HEK293 (cell line): ENCODE measurements around the gene RHEX.

Experiments
- EGR2 ChIP-seq: fragments of 450-650 bp; formaldehyde crosslinking; IDR thresholded peaks from 2 replicates; pipeline ENCODE4 v1.5.1; 2016; ENCODE audit warnings: low read depth, missing biosample characterization, missing genetic modification characterization
- IKZF3 ChIP-seq: fragments of 450-650 bp; IDR thresholded peaks from 2 replicates; pipeline ENCODE4 v1.5.0; 2018; ENCODE audit warnings: missing biosample characterization, mild to moderate bottlenecking, missing genetic modification characterization, moderate library complexity
- KLF1 ChIP-seq: fragments of 450-650 bp; formaldehyde crosslinking; IDR thresholded peaks from 2 replicates; pipeline ENCODE4 v1.5.1; 2016; ENCODE audit warnings: missing biosample characterization, missing genetic modification characterization
- KLF9 ChIP-seq: fragments of 450-650 bp; formaldehyde crosslinking; IDR thresholded peaks from 2 replicates; pipeline ENCODE4 v1.5.1; 2016; ENCODE audit warnings: missing biosample characterization, missing genetic modification characterization, low read depth
- MZF1 ChIP-seq: fragments of 450-650 bp; formaldehyde crosslinking; IDR thresholded peaks from 2 replicates; pipeline ENCODE4 v1.5.1; 2017; ENCODE audit warnings: missing biosample characterization, missing genetic modification characterization, borderline replicate concordance
- OSR2 ChIP-seq: fragments of 450-650 bp; formaldehyde crosslinking; IDR thresholded peaks from 2 replicates; pipeline ENCODE4 v1.5.1; 2016; ENCODE audit warnings: missing biosample characterization, missing genetic modification characterization
- PRDM1 ChIP-seq: fragments of 450-650 bp; formaldehyde crosslinking; IDR thresholded peaks from 2 replicates; pipeline ENCODE4; 2016; ENCODE audit warnings: missing biosample characterization, missing genetic modification characterization
- WT1 ChIP-seq: fragments of 450-650 bp; formaldehyde crosslinking; IDR thresholded peaks from 2 replicates; pipeline ENCODE4 v1.5.1; 2016; ENCODE audit warnings: missing biosample characterization, missing genetic modification characterization
- YY2 ChIP-seq: fragments of 450-650 bp; formaldehyde crosslinking; IDR thresholded peaks from 2 replicates; pipeline ENCODE4 v1.5.1; 2016; ENCODE audit warnings: missing biosample characterization, missing genetic modification characterization
- ZFHX2 ChIP-seq: fragments of 450-650 bp; formaldehyde crosslinking; conservative IDR thresholded peaks from 2 replicates; pipeline ENCODE4 v1.5.1; 2016; ENCODE audit warnings: missing biosample characterization, missing genetic modification characterization
- ZNF133 ChIP-seq: fragments of 450-650 bp; formaldehyde crosslinking; IDR thresholded peaks from 2 replicates; pipeline ENCODE4 v1.5.1; 2016; ENCODE audit warnings: missing biosample characterization, missing genetic modification characterization
- ZNF140 ChIP-seq: fragments of 450-650 bp; formaldehyde crosslinking; IDR thresholded peaks from 2 replicates; pipeline ENCODE4 v1.5.1; 2016; ENCODE audit warnings: missing biosample characterization, missing genetic modification characterization
- ZNF19 ChIP-seq: fragments of 450-650 bp; formaldehyde crosslinking; IDR thresholded peaks from 2 replicates; pipeline ENCODE4; 2016; ENCODE audit warnings: missing biosample characterization, missing genetic modification characterization, low read depth
- ZNF202 ChIP-seq: fragments of 450-650 bp; formaldehyde crosslinking; IDR thresholded peaks from 2 replicates; pipeline ENCODE4 v1.5.1; 2016; ENCODE audit warnings: missing biosample characterization, missing genetic modification characterization, borderline replicate concordance
- ZNF239 ChIP-seq: fragments of 450-650 bp; formaldehyde crosslinking; IDR thresholded peaks from 2 replicates; pipeline ENCODE4 v1.5.1; 2016; ENCODE audit warnings: missing biosample characterization, missing genetic modification characterization
- ZNF311 ChIP-seq: fragments of 450-650 bp; formaldehyde crosslinking; IDR thresholded peaks from 2 replicates; pipeline ENCODE4 v1.5.1; 2017; ENCODE audit warnings: missing biosample characterization, missing genetic modification characterization, borderline replicate concordance
- ZNF324 ChIP-seq: fragments of 450-650 bp; formaldehyde crosslinking; IDR thresholded peaks from 2 replicates; pipeline ENCODE4 v1.5.1; 2016; ENCODE audit warnings: missing biosample characterization, missing genetic modification characterization
- ZNF354C ChIP-seq: fragments of 450-650 bp; formaldehyde crosslinking; IDR thresholded peaks from 2 replicates; pipeline ENCODE4 v1.5.1; 2016; ENCODE audit warnings: missing biosample characterization, missing genetic modification characterization, low read depth, borderline replicate concordance
- ZNF473 ChIP-seq: fragments of 450-650 bp; formaldehyde crosslinking; IDR thresholded peaks from 2 replicates; pipeline ENCODE4 v1.5.1; 2017; ENCODE audit warnings: missing biosample characterization, missing genetic modification characterization
- ZNF621 ChIP-seq: fragments of 450-650 bp; formaldehyde crosslinking; IDR thresholded peaks from 2 replicates; pipeline ENCODE4 v1.5.1; 2017; ENCODE audit warnings: missing biosample characterization, missing genetic modification characterization
- ZNF626 ChIP-seq: fragments of 450-650 bp; sonication (Bioruptor Pico); formaldehyde crosslinking; IDR thresholded peaks from 2 replicates; pipeline ENCODE4 v1.5.1; 2018; ENCODE audit warnings: missing biosample characterization, missing genetic modification characterization, inconsistent platforms
- ZNF629 ChIP-seq: fragments of 450-650 bp; formaldehyde crosslinking; IDR thresholded peaks from 2 replicates; pipeline ENCODE4 v1.5.1; 2017; ENCODE audit warnings: missing biosample characterization, missing genetic modification characterization
- ZNF670 ChIP-seq: fragments of 450-650 bp; formaldehyde crosslinking; IDR thresholded peaks from 2 replicates; pipeline ENCODE4 v1.5.1; 2016; ENCODE audit warnings: missing biosample characterization, missing genetic modification characterization, low read depth
- ZNF701 ChIP-seq: fragments of 450-650 bp; formaldehyde crosslinking; IDR thresholded peaks from 2 replicates; pipeline ENCODE4 v1.5.1; 2016; ENCODE audit warnings: missing biosample characterization, missing genetic modification characterization
- ZNF768 ChIP-seq: fragments of 450-650 bp; formaldehyde crosslinking; IDR thresholded peaks from 2 replicates; pipeline ENCODE4 v1.5.1; 2018; ENCODE audit warnings: missing biosample characterization, mild to moderate bottlenecking, missing genetic modification characterization
- ZNF837 ChIP-seq: fragments of 450-650 bp; formaldehyde crosslinking; IDR thresholded peaks from 2 replicates; pipeline ENCODE4 v1.5.1; 2016; ENCODE audit warnings: missing biosample characterization, missing genetic modification characterization
- ZNF843 ChIP-seq: fragments of 450-650 bp; formaldehyde crosslinking; IDR thresholded peaks from 2 replicates; pipeline ENCODE4 v1.5.1; 2016; ENCODE audit warnings: missing biosample characterization, missing genetic modification characterization
- TF ChIP-seq, protein P1 (sequence below): fragments of 450-650 bp; formaldehyde crosslinking; IDR thresholded peaks from 2 replicates; pipeline ENCODE4 v1.5.1; 2016; ENCODE audit warnings: missing biosample characterization, missing genetic modification characterization
- TF ChIP-seq, protein P2 (sequence below): fragments of 450-650 bp; formaldehyde crosslinking; IDR thresholded peaks from 2 replicates; pipeline ENCODE4 v1.5.1; 2016; ENCODE audit warnings: missing biosample characterization, missing genetic modification characterization
- TF ChIP-seq, protein P3 (sequence below): fragments of 450-650 bp; formaldehyde crosslinking; IDR thresholded peaks from 2 replicates; pipeline ENCODE4 v1.5.1; 2016; ENCODE audit warnings: missing biosample characterization, missing genetic modification characterization
- TF ChIP-seq, protein P4 (sequence below): fragments of 450-650 bp; formaldehyde crosslinking; IDR thresholded peaks from 2 replicates; pipeline ENCODE4 v1.5.1; 2016; ENCODE audit warnings: missing biosample characterization, missing genetic modification characterization
- TF ChIP-seq, protein P5 (sequence below): fragments of 450-650 bp; formaldehyde crosslinking; IDR thresholded peaks from 2 replicates; pipeline ENCODE4 v1.5.1; 2016; ENCODE audit warnings: missing biosample characterization, missing genetic modification characterization

RHEX gene

DNA sequence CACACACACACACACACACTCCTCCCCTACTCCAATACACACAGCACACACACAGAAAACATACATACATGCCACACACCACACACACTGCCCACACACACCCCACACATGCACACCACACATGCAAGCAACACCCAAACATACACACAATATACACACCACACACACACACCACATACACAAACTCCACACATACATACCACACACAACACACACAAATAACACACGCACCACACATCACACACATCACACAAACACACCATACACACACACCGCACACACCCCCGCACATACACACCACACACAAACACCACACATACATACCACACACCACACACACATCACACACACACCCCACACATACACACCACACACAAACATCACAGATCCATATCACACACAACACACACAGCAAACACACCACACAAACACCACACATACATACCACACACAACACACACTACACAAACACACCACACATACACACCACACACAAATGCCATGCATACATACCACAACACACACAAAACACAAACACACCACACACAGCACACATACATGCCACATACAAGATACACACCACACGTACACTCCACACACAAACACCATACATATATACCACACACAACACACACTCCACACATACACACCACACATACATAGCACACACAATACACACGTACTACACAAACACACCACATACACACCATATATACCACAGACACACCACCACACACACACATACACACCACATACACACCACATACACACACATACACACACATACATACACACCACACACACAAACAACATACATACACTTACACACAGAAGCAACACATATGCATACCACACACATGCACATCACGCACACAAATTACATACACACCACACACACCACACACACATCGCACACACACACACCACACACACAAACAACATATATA lies 48.8 kb upstream of the RHEX start (continued):
- TF ChIP-seq ZNF354C (peak; percentile 8; the same call in 1 of the 2 replicates), ZNF629 (no peak), ZNF19 (tag by site-specific recombination) (no peak), OSR2 (tag by site-specific recombination) (0 out of 2 replicates have a peak, but pooled peaks have one; percentile 1), ZNF626 (tag by site-specific recombination) (no peak), MZF1 (no peak), ZNF768 (tag by site-specific recombination) (no peak), ZNF670 (tag by site-specific recombination) (peak; percentile 37), ZNF621 (tag by site-specific recombination) (peak; percentile 81; the same call in 1 of the 2 replicates), PRDM1 (tag by site-specific recombination) (no peak), YY2 (tag by site-specific recombination) (peak; percentile 50; the same call in 1 of the 2 replicates), EGR2 (tag by site-specific recombination) (peak; percentile 83; the same call in 1 of the 2 replicates), KLF1 (tag by site-specific recombination) (no peak), ZNF473 (tag by site-specific recombination) (0 out of 2 replicates have a peak, but pooled peaks have one; percentile 35), ZNF311 (0 out of 2 replicates have a peak, but pooled peaks have one; percentile 84), ZNF701 (tag by site-specific recombination) (no peak), ZNF140 (tag by site-specific recombination) (peak; percentile 16; the same call in 1 of the 2 replicates), ZNF133 (tag by site-specific recombination) (peak; percentile 31; the same call in 1 of the 2 replicates), ZNF843 (tag by site-specific recombination) (0 out of 2 replicates have a peak, but pooled peaks have one; percentile 8), KLF9 (tag by site-specific recombination) (no peak), ZNF324 (tag by site-specific recombination) (0 out of 2 replicates have a peak, but pooled peaks have one; percentile 52), IKZF3 (tag by site-specific recombination) (no peak), ZNF239 (tag by site-specific recombination) (peak; percentile 81), ZFHX2 (peak; percentile 87), ZNF202 (tag by site-specific recombination) (0 out of 2 replicates have a peak, but pooled peaks have one; percentile 5), ZNF837 (tag by site-specific recombination) (no peak; the same call in 1 of the 2 replicates), WT1 (tag by site-specific recombination) (no peak; the same call in 1 of the 2 replicates)
- TF ChIP-seq, protein P1, sequence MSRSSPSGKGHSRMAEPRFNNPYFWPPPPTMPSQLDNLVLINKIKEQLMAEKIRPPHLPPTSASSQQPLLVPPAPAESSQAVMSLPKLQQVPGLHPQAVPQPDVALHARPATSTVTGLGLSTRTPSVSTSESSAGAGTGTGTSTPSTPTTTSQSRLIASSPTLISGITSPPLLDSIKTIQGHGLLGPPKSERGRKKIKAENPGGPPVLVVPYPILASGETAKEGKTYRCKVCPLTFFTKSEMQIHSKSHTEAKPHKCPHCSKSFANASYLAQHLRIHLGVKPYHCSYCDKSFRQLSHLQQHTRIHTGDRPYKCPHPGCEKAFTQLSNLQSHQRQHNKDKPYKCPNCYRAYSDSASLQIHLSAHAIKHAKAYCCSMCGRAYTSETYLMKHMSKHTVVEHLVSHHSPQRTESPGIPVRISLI, result no peak
- TF ChIP-seq, protein P2, sequence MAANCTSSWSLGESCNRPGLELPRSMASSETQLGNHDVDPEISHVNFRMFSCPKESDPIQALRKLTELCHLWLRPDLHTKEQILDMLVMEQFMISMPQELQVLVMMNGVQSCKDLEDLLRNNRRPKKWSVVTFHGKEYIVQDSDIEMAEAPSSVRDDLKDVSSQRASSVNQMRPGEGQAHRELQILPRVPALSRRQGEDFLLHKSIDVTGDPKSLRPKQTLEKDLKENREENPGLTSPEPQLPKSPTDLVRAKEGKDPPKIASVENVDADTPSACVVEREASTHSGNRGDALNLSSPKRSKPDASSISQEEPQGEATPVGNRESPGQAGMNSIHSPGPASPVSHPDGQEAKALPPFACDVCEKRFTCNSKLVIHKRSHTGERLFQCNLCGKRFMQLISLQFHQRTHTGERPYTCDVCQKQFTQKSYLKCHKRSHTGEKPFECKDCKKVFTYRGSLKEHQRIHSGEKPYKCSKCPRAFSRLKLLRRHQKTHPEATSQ (tag by site-specific recombination), result peak; percentile 6; the same call in 1 of the 2 replicates
- TF ChIP-seq, protein P3, sequence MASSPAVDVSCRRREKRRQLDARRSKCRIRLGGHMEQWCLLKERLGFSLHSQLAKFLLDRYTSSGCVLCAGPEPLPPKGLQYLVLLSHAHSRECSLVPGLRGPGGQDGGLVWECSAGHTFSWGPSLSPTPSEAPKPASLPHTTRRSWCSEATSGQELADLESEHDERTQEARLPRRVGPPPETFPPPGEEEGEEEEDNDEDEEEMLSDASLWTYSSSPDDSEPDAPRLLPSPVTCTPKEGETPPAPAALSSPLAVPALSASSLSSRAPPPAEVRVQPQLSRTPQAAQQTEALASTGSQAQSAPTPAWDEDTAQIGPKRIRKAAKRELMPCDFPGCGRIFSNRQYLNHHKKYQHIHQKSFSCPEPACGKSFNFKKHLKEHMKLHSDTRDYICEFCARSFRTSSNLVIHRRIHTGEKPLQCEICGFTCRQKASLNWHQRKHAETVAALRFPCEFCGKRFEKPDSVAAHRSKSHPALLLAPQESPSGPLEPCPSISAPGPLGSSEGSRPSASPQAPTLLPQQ, result no peak
- TF ChIP-seq, protein P4, sequence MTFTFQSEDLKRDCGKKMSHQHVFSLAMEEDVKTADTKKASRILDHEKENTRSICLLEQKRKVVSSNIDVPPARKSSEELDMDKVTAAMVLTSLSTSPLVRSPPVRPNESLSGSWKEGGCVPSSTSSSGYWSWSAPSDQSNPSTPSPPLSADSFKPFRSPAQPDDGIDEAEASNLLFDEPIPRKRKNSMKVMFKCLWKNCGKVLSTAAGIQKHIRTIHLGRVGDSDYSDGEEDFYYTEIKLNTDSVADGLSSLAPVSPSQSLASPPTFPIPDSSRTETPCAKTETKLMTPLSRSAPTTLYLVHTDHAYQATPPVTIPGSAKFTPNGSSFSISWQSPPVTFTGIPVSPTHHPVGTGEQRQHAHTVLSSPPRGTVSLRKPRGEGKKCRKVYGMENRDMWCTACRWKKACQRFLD, result peak; percentile 66; the same call in 1 of the 2 replicates
- TF ChIP-seq, protein P5, sequence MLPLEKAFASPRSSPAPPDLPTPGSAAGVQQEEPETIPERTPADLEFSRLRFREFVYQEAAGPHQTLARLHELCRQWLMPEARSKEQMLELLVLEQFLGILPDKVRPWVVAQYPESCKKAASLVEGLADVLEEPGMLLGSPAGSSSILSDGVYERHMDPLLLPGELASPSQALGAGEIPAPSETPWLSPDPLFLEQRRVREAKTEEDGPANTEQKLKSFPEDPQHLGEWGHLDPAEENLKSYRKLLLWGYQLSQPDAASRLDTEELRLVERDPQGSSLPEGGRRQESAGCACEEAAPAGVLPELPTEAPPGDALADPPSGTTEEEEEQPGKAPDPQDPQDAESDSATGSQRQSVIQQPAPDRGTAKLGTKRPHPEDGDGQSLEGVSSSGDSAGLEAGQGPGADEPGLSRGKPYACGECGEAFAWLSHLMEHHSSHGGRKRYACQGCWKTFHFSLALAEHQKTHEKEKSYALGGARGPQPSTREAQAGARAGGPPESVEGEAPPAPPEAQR, result peak; percentile 29; the same call in 1 of the 2 replicates
